HCT116 (cell line): ENCODE results near the gene PCDH15. TPM values are rescaled to one million over a fixed set of nuclear protein-coding genes. Genes with fewer than 3 reads are reported as not detected.

Source experiments
- ATAC-seq: fragments of 200-7000 bp; cut with Tn5 transposase; 2 replicates; pipeline ENCODE4 v1.9.1; 2020; ENCODE audit warnings: mild to moderate bottlenecking, moderate library complexity
- BruUV-seq: library from RNA; stranded (reverse); fragments of 400-500 nt; replicated peaks from 2 replicates; lab custom pipeline; 2021; lab: Mats Ljungman, UMichigan
- CTCF ChIA-PET: fragments of 300-600 bp; sonication (Branson Sonifier 250); formaldehyde crosslinking; loops from one replicate; lab custom pipeline; 2021; ENCODE audit warnings: antibody characterized with exemption; lab: Charles Lee
- POLR2A ChIA-PET: fragments of 300-600, 350-600 bp; sonication (Branson Sonifier 250); formaldehyde crosslinking; loops from one replicate; lab custom pipeline; 2021; ENCODE audit warnings: antibody characterized with exemption; lab: Charles Lee
- RAD21 ChIA-PET, 2 experiments: fragments of 300-600 bp; sonication (Branson Sonifier 250); formaldehyde crosslinking; loops; one replicate each; lab custom pipeline; 2023; ENCODE audit warnings: low total read pairs in 2 of 2; ENCODE audit not compliant: uncharacterized antibody in 2 of 2, unreplicated experiment in 2 of 2, low non-redundant PET in 1 of 2; lab: Charles Lee
- DNase-seq: peaks from one replicate; pipeline ENCODE4 v3.0.0-alpha.2; 2010; ENCODE audit warnings: low read depth, low spot score
- H2AFZ ChIP-seq: fragments of 200-600 bp; shearing (Covaris generic), sonication (generic); 2 replicates; pipeline ENCODE4 v1.6.1; 2017; ENCODE audit warnings: low read depth, mixed run types, mixed read lengths, antibody characterized with exemption, low read length; ENCODE audit not compliant: poor library complexity, severe bottlenecking
- H3K27ac ChIP-seq: 2 replicates; pipeline ENCODE4 v1.5.1; 2012; ENCODE audit warnings: low read depth, low read length
- H3K27me3 ChIP-seq: fragments of 200-600 bp; sonication (generic); 2 replicates; pipeline ENCODE4 v1.6.1; 2016; ENCODE audit warnings: mixed run types, low read length, mixed read lengths; ENCODE audit not compliant: insufficient read depth
- H3K36me3 ChIP-seq, 2 experiments: fragments of 200-500 bp in 1 of 2; fragments of 200-600 bp in 1 of 2; sonication (Bioruptor generic) in 1 of 2; sonication (generic) in 1 of 2; 2 replicates each; pipeline versions ENCODE4 v1.5.1 to v1.6.1; 2014 to 2016; ENCODE audit warnings: low read length in 2 of 2, inconsistent platforms in 1 of 2, mixed read lengths in 1 of 2, mixed run types in 1 of 2; ENCODE audit not compliant: insufficient read depth in 2 of 2, control insufficient read depth in 1 of 2
- H3K4me1 ChIP-seq, 2 experiments: fragments of 200-600 bp in 1 of 2; sonication (generic) in 1 of 2; 2 replicates each; pipeline versions ENCODE4 v1.5.1 to v1.6.1; 2012 to 2017; ENCODE audit warnings: low read length in 2 of 2, inconsistent platforms in 1 of 2, mild to moderate bottlenecking in 1 of 2, mixed read lengths in 1 of 2, mixed run types in 1 of 2, moderate library complexity in 1 of 2; ENCODE audit not compliant: insufficient read depth in 2 of 2, control insufficient read depth in 1 of 2
- H3K4me2 ChIP-seq: fragments of 200-600 bp; sonication (generic); 2 replicates; pipeline ENCODE4 v1.6.1; 2017; ENCODE audit warnings: mixed run types, low read length, mixed read lengths
- H3K4me3 ChIP-seq, 2 experiments: fragments of 200-600 bp in 1 of 2; sonication (generic) in 1 of 2; replicated peaks in 1 of 2; 2 replicates each; pipeline ENCODE4 v1.5.1; 2011 to 2016; ENCODE audit warnings: low read length in 2 of 2, control low read depth in 1 of 2, low read depth in 1 of 2, mild to moderate bottlenecking in 1 of 2, mixed read lengths in 1 of 2, mixed run types in 1 of 2
- H3K79me2 ChIP-seq: fragments of 200-600 bp; sonication (generic); 2 replicates; pipeline ENCODE4 v1.6.1; 2017; ENCODE audit warnings: mild to moderate bottlenecking, mixed run types, low read length, moderate library complexity, mixed read lengths; ENCODE audit not compliant: insufficient read depth
- H3K9ac ChIP-seq: fragments of 200-600 bp; sonication (generic); 2 replicates; pipeline ENCODE4 v1.6.1; 2016; ENCODE audit warnings: low read length, mixed read lengths
- H3K9me2 ChIP-seq: fragments of 200-600 bp; sonication (generic), shearing (Covaris generic); 2 replicates; pipeline ENCODE4 v1.6.1; 2017; ENCODE audit warnings: mixed run types, mild to moderate bottlenecking, moderate library complexity; ENCODE audit not compliant: insufficient read depth
- H3K9me3 ChIP-seq, 2 experiments: fragments of 200-500 bp in 1 of 2; fragments of 200-600 bp in 1 of 2; sonication (Bioruptor generic) in 1 of 2; sonication (generic) in 1 of 2; 2 replicates each; pipeline ENCODE4 v1.6.1; 2014 to 2017; ENCODE audit warnings: low read length in 2 of 2, mixed read lengths in 2 of 2, inconsistent platforms in 1 of 2, low read depth in 1 of 2, mild to moderate bottlenecking in 1 of 2, mixed run types in 1 of 2, moderate library complexity in 1 of 2; ENCODE audit not compliant: control insufficient read depth in 1 of 2, insufficient read depth in 1 of 2
- H4K20me1 ChIP-seq: fragments of 200-600 bp; sonication (generic), shearing (Covaris generic); 2 replicates; pipeline ENCODE4 v1.6.1; 2017; ENCODE audit warnings: mixed run types, mild to moderate bottlenecking, moderate library complexity; ENCODE audit not compliant: insufficient read depth
- CBX3 ChIP-seq: IDR thresholded peaks from 2 replicates; pipeline ENCODE4 v1.6.1; 2012; ENCODE audit warnings: low read depth
- CEBPB ChIP-seq: IDR thresholded peaks from 2 replicates; pipeline ENCODE4 v1.6.1; 2012; ENCODE audit warnings: low read depth
- EGR1 ChIP-seq: IDR thresholded peaks from 2 replicates; pipeline ENCODE4 v1.6.1; 2012; ENCODE audit warnings: low read depth
- ELF1 ChIP-seq: IDR thresholded peaks from 2 replicates; pipeline ENCODE4 v1.6.1; 2012; ENCODE audit warnings: low read depth, borderline replicate concordance
- EZH2 ChIP-seq: fragments of 200-600 bp; sonication (generic); IDR thresholded peaks from 2 replicates; pipeline ENCODE4 v1.6.1; 2017; ENCODE audit warnings: antibody characterized with exemption, mixed run types
- EZH2phosphoT487 ChIP-seq: fragments of 200-600 bp; IDR thresholded peaks from 2 replicates; pipeline ENCODE4 v1.6.1; 2018; ENCODE audit warnings: antibody characterized with exemption, borderline replicate concordance
- POLR2AphosphoS5 ChIP-seq: IDR thresholded peaks from 2 replicates; pipeline ENCODE4 v1.6.1; 2011; ENCODE audit warnings: mild to moderate bottlenecking, low read depth, low read length, moderate library complexity
- RAD21 ChIP-seq: IDR thresholded peaks from 2 replicates; pipeline ENCODE4 v1.6.1; 2012; ENCODE audit warnings: low read depth, mild to moderate bottlenecking
- SRF ChIP-seq: IDR thresholded peaks from 2 replicates; pipeline ENCODE4 v1.6.1; 2012; ENCODE audit warnings: low read depth
- TCF7L2 ChIP-seq: IDR thresholded peaks from 2 replicates; pipeline ENCODE4 v1.7.0; 2011; ENCODE audit warnings: borderline replicate concordance, inconsistent platforms; ENCODE audit not compliant: insufficient read depth, insufficient read length; ENCODE audit errors: extremely low read depth
- intact Hi-C: fragments of 100-400 bp; cut with micrococcal nuclease; formaldehyde crosslinking; loops from 2 replicates; pipeline ENCODE4 v1.10.0; 2022
- total RNA-seq: library from RNA; stranded (reverse); gene quantifications from one replicate; pipeline ENCODE4 v1.2.1, GENCODE V29; 2021; ENCODE audit not compliant: unreplicated experiment
- TF ChIP-seq, protein P1 (sequence below): IDR thresholded peaks from 2 replicates; pipeline ENCODE4 v1.6.1; 2012; ENCODE audit warnings: low read depth
- TF ChIP-seq, protein P2 (sequence below), 3 experiments: fragments of 200-600 bp in 1 of 3; sonication (generic) in 1 of 3; IDR thresholded peaks in 2 of 3; conservative IDR thresholded peaks in 1 of 3; 2 replicates each; pipeline ENCODE4 v1.5.1; 2012 to 2017; ENCODE audit warnings: low read depth in 2 of 3, low read length in 2 of 3, antibody characterized with exemption in 1 of 3, borderline replicate concordance in 1 of 3, control low read depth in 1 of 3, mild to moderate bottlenecking in 1 of 3, mixed read lengths in 1 of 3, mixed run types in 1 of 3, moderate library complexity in 1 of 3; ENCODE audit not compliant: insufficient read depth in 1 of 3

PCDH15 gene
- total RNA-seq, 1 experiment from 2014 or later, result not detected

DNA sequence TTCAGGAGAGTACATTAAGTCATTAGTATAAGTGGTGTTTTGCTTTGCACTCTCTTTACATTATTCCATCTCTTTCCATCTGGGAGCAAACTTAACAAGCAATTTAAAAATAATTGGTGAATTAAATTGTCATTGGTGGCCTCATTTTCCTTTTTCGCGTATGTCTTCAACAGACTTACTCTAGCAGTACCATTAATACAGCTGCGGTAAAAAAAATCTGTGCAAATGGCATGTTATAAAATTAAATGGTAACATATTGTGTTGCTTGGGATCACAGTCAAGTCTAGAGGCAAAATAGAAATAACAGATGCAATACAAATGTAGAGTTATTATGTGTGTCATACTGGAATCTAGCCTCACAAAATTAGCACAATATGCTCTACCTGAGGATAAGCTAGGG lies 322.4 kb downstream of the PCDH15 start:
- H3K4me3 ChIP-seq, result no peak overlapping the region
- H3K9me3 ChIP-seq, result peaks cover 6 to 7% of the 10 kb centered on the region in 2 experiments; a peak in 2 of 4 replicates
- H2AFZ ChIP-seq, result no peak overlapping the region
- H3K9ac ChIP-seq, result no peak overlapping the region
- DNase-seq (no peak), ATAC-seq (no peak)
- H3K4me1 ChIP-seq, result no peaks in the 10 kb centered on the region
- H3K36me3 ChIP-seq, result no peaks in the 10 kb centered on the region; a peak in 1 of 4 replicates
- no peak overlapping the region for H3K27ac ChIP-seq
- no peaks in the 10 kb centered on the region for H4K20me1 ChIP-seq
- H3K27me3 ChIP-seq, result no peaks in the 10 kb centered on the region
- POLR2A ChIA-PET, result no interaction called here
- H3K9me2 ChIP-seq, result no peaks in the 10 kb centered on the region
- H3K4me2 ChIP-seq, result no peak overlapping the region
- no peak for TF ChIP-seq CEBPB
- TF ChIP-seq, protein P1, sequence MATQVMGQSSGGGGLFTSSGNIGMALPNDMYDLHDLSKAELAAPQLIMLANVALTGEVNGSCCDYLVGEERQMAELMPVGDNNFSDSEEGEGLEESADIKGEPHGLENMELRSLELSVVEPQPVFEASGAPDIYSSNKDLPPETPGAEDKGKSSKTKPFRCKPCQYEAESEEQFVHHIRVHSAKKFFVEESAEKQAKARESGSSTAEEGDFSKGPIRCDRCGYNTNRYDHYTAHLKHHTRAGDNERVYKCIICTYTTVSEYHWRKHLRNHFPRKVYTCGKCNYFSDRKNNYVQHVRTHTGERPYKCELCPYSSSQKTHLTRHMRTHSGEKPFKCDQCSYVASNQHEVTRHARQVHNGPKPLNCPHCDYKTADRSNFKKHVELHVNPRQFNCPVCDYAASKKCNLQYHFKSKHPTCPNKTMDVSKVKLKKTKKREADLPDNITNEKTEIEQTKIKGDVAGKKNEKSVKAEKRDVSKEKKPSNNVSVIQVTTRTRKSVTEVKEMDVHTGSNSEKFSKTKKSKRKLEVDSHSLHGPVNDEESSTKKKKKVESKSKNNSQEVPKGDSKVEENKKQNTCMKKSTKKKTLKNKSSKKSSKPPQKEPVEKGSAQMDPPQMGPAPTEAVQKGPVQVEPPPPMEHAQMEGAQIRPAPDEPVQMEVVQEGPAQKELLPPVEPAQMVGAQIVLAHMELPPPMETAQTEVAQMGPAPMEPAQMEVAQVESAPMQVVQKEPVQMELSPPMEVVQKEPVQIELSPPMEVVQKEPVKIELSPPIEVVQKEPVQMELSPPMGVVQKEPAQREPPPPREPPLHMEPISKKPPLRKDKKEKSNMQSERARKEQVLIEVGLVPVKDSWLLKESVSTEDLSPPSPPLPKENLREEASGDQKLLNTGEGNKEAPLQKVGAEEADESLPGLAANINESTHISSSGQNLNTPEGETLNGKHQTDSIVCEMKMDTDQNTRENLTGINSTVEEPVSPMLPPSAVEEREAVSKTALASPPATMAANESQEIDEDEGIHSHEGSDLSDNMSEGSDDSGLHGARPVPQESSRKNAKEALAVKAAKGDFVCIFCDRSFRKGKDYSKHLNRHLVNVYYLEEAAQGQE, result no peak
- TF ChIP-seq EZH2, result no peak
- no peak for TF ChIP-seq POLR2AphosphoS5
- no peaks in the 10 kb centered on the region for H3K79me2 ChIP-seq
- RAD21 ChIA-PET, result no interaction called here
- BruUV-seq, result no TSS peak
- intact Hi-C loops, result no loop called here
- CTCF ChIA-PET, result no interaction called here

DNA sequence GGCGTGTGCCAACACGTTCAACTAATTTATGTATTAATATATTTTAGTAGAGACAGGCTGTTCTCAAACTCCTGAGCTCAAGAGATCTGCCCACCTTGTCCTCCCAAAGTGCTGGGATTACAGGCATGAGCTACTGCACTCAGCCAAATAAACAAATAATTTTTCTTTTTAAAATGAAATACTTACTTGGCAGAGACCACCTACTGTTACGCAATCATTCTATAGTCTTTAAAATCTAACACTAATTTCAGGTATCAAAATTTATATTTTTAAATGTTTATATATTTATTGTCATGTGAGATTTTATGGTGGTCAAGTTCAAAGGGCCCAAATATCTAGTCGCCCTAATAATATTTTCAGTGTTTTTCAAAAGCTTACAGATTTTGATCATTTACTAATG lies 323.3 kb downstream of the PCDH15 start:
- Histone ChIP-seq H3K36me3 (no peaks in the 10 kb centered on the region; a peak in 1 of 4 replicates), H3K4me3 (no peak overlapping the region), H3K9me2 (no peaks in the 10 kb centered on the region), H3K27me3 (no peaks in the 10 kb centered on the region), H3K9me3 (peaks cover 6 to 12% of the 10 kb centered on the region in 2 experiments; a peak in 2 of 4 replicates), H3K9ac (no peak overlapping the region), H4K20me1 (no peaks in the 10 kb centered on the region), H3K4me1 (no peaks in the 10 kb centered on the region), H3K4me2 (no peak overlapping the region), H2AFZ (no peak overlapping the region), H3K79me2 (no peaks in the 10 kb centered on the region), H3K27ac (no peak overlapping the region)
- no peak for DNase-seq
- CTCF ChIA-PET, result no interaction called here
- RAD21 ChIA-PET, result no interaction called here
- BruUV-seq, result no TSS peak
- intact Hi-C loops, result no loop called here
- POLR2A ChIA-PET, result no interaction called here
- no peak for ATAC-seq
- TF ChIP-seq, protein P2, sequence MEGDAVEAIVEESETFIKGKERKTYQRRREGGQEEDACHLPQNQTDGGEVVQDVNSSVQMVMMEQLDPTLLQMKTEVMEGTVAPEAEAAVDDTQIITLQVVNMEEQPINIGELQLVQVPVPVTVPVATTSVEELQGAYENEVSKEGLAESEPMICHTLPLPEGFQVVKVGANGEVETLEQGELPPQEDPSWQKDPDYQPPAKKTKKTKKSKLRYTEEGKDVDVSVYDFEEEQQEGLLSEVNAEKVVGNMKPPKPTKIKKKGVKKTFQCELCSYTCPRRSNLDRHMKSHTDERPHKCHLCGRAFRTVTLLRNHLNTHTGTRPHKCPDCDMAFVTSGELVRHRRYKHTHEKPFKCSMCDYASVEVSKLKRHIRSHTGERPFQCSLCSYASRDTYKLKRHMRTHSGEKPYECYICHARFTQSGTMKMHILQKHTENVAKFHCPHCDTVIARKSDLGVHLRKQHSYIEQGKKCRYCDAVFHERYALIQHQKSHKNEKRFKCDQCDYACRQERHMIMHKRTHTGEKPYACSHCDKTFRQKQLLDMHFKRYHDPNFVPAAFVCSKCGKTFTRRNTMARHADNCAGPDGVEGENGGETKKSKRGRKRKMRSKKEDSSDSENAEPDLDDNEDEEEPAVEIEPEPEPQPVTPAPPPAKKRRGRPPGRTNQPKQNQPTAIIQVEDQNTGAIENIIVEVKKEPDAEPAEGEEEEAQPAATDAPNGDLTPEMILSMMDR (IDR thresholded peaks at IDR 0.05 in 2 of 3, conservative IDR thresholded peaks at IDR 0.05 in 1 of 3; ENCODE audit: borderline replicate concordance in 1 of 3, insufficient read depth in 1 of 3, low read depth in 2 of 3, low read length in 2 of 3), result no peak
- TF ChIP-seq EZH2phosphoT487 (no peak), ELF1 (no peak), EGR1 (no peak), SRF (no peak), TCF7L2 (no peak), RAD21 (no peak), CBX3 (no peak)
